ENCODE data around the gene NFATC1.

Gene NFATC1

GRCh38 chr18:79540161-79540903 lies 144.6 kb downstream of the NFATC1 start:
- 90 to 94% methylated on average over 16 of the region's 16 CpGs for WGBS, 2 experiments (ENCODE audit: insufficient coverage in 2 of 2)
- H3K9me3 ChIP-seq (ENCODE audit: control insufficient read depth, low read length), result peaks cover 7% of the 10 kb centered on the region
- no peak overlapping the region for H3K4me3 ChIP-seq (ENCODE audit: extremely low read depth, insufficient read depth, low read length, poor library complexity, severe bottlenecking)
- H3K36me3 ChIP-seq (ENCODE audit: control insufficient read depth, insufficient read depth, low read length), result no peaks in the 10 kb centered on the region
- H3K4me1 ChIP-seq (ENCODE audit: control insufficient read depth, insufficient read depth, low read length, poor library complexity, severe bottlenecking), result peaks cover 7% of the 10 kb centered on the region
- H3K27ac ChIP-seq (ENCODE audit: low read depth, low read length, severe bottlenecking), result no peak overlapping the region

GRCh38 chr18:79540904-79541282 lies 145.2 kb downstream of the NFATC1 start:
- no peaks in the 10 kb centered on the region for H3K36me3 ChIP-seq (ENCODE audit: control insufficient read depth, insufficient read depth, low read length)
- 92 to 96% methylated on average over 7 to 12 of the region's 12 CpGs for WGBS, 2 experiments (ENCODE audit: insufficient coverage in 2 of 2)
- no peak overlapping the region for H3K27ac ChIP-seq (ENCODE audit: low read depth, low read length, severe bottlenecking)
- H3K9me3 ChIP-seq (ENCODE audit: control insufficient read depth, low read length), result peaks cover 7% of the 10 kb centered on the region
- H3K4me3 ChIP-seq (ENCODE audit: extremely low read depth, insufficient read depth, low read length, poor library complexity, severe bottlenecking), result no peak overlapping the region
- peaks cover 7% of the 10 kb centered on the region for H3K4me1 ChIP-seq (ENCODE audit: control insufficient read depth, insufficient read depth, low read length, poor library complexity, severe bottlenecking)

GRCh38 chr18:79542213-79542612 lies 146.5 kb downstream of the NFATC1 start:
- Histone ChIP-seq H3K4me3 (ENCODE audit: extremely low read depth, insufficient read depth, low read length, poor library complexity, severe bottlenecking) (no peak overlapping the region), H3K36me3 (ENCODE audit: control insufficient read depth, insufficient read depth, low read length) (no peaks in the 10 kb centered on the region), H3K27ac (ENCODE audit: low read depth, low read length, severe bottlenecking) (no peak overlapping the region), H3K4me1 (ENCODE audit: control insufficient read depth, insufficient read depth, low read length, poor library complexity, severe bottlenecking) (peaks cover 7% of the 10 kb centered on the region), H3K9me3 (ENCODE audit: control insufficient read depth, low read length) (peaks cover 7% of the 10 kb centered on the region)
- 87 to 91% methylated on average over 2 of the region's 2 CpGs for WGBS, 2 experiments (ENCODE audit: insufficient coverage in 2 of 2)

- WGBS, 2 experiments (ENCODE audit: insufficient coverage in 2 of 2), result 92 to 99% methylated on average over 10 to 14 of the region's 15 CpGs
- no peaks in the 10 kb centered on the region for H3K36me3 ChIP-seq (ENCODE audit: control insufficient read depth, insufficient read depth, low read length)
- H3K4me3 ChIP-seq (ENCODE audit: extremely low read depth, insufficient read depth, low read length, poor library complexity, severe bottlenecking), result no peak overlapping the region
- H3K9me3 ChIP-seq (ENCODE audit: control insufficient read depth, low read length), result peaks cover under 1% of the 10 kb centered on the region
- peaks cover 7% of the 10 kb centered on the region for H3K4me1 ChIP-seq (ENCODE audit: control insufficient read depth, insufficient read depth, low read length, poor library complexity, severe bottlenecking)
- H3K27ac ChIP-seq (ENCODE audit: low read depth, low read length, severe bottlenecking), result peak overlapping the region; percentile 41
These were observed 147.4 kb downstream of the NFATC1 start for GRCh38 chr18:79542876-79543750.

DNA sequence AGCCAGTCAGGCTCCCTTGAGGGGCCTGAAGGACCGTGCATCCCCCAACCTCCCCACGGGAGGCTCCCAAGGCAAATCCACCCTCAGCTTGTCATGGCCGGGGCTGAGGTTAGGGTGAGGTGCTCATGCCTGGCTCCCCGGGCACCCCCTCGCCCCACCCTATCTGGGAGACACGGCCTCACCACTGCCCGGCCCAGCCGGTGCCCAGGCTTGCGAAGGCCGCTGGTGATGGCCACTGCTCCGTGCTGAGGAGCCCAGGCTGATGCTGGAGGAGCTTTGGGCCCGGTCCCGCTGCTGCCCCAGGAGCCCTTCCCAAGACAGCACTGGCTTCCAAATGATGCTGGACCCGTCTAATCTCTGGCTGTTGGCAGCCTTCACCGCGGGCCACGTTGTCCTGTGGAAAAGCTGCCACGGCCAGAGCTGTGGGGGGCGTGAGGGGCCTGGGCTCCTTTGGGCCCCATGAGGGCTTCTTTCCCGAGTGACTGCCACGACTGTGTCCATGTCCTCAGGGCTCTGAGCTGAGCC lies 148.2 kb downstream of the NFATC1 start:
- H3K27ac ChIP-seq (ENCODE audit: low read depth, low read length, severe bottlenecking), result peak overlapping the region; percentile 29
- no peaks in the 10 kb centered on the region for H3K36me3 ChIP-seq (ENCODE audit: control insufficient read depth, insufficient read depth, low read length)
- H3K9me3 ChIP-seq (ENCODE audit: control insufficient read depth, low read length), result peaks cover 7% of the 10 kb centered on the region
- WGBS, 2 experiments (ENCODE audit: insufficient coverage in 2 of 2), result 96% methylated on average over 14 to 19 of the region's 21 CpGs
- H3K4me1 ChIP-seq (ENCODE audit: control insufficient read depth, insufficient read depth, low read length, poor library complexity, severe bottlenecking), result peaks cover 7% of the 10 kb centered on the region
- H3K4me3 ChIP-seq (ENCODE audit: extremely low read depth, insufficient read depth, low read length, poor library complexity, severe bottlenecking), result no peak overlapping the region

GRCh38 chr18:79544386-79544963 lies 148.7 kb downstream of the NFATC1 start:
- Histone ChIP-seq H3K4me3 (ENCODE audit: extremely low read depth, insufficient read depth, low read length, poor library complexity, severe bottlenecking) (no peak overlapping the region), H3K9me3 (ENCODE audit: control insufficient read depth, low read length) (peaks cover 7% of the 10 kb centered on the region), H3K36me3 (ENCODE audit: control insufficient read depth, insufficient read depth, low read length) (no peaks in the 10 kb centered on the region), H3K4me1 (ENCODE audit: control insufficient read depth, insufficient read depth, low read length, poor library complexity, severe bottlenecking) (peaks cover 7% of the 10 kb centered on the region), H3K27ac (ENCODE audit: low read depth, low read length, severe bottlenecking) (no peak overlapping the region)
- 80 to 96% methylated on average over 7 to 8 of the region's 23 CpGs for WGBS, 2 experiments (ENCODE audit: insufficient coverage in 2 of 2)

GRCh38 chr18:79545255-79545654 lies 149.5 kb downstream of the NFATC1 start:
- no peak overlapping the region for H3K4me3 ChIP-seq (ENCODE audit: extremely low read depth, insufficient read depth, low read length, poor library complexity, severe bottlenecking)
- H3K4me1 ChIP-seq (ENCODE audit: control insufficient read depth, insufficient read depth, low read length, poor library complexity, severe bottlenecking), result peaks cover 7% of the 10 kb centered on the region
- H3K27ac ChIP-seq (ENCODE audit: low read depth, low read length, severe bottlenecking), result no peak overlapping the region
- peaks cover 7% of the 10 kb centered on the region for H3K9me3 ChIP-seq (ENCODE audit: control insufficient read depth, low read length)
- no peaks in the 10 kb centered on the region for H3K36me3 ChIP-seq (ENCODE audit: control insufficient read depth, insufficient read depth, low read length)
- WGBS, 2 experiments (ENCODE audit: insufficient coverage in 2 of 2), result 82 to 88% methylated on average over 10 to 14 of the region's 20 CpGs

DNA sequence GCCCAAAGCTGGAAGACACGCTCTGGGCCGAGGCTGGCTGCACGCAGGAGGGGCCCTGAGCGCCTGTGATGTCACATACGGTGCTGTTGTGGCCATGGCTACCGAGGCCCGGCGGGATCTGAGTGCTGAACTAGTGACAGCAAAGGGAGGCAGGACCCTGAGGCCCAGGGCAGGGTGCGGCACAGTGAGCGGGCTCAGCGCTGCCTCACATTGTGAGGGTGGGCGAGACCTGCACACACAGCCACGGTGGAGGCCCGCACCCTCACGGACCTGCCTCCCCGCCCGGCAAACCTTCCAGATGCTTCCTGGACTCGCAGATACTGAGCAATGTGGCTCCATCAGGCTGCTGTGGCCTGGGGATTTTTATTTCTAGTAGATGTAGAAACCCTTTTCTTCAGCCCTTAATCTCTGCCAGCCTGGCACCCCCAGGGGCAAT lies 150.0 kb downstream of the NFATC1 start:
- H3K27ac ChIP-seq (ENCODE audit: low read depth, low read length, severe bottlenecking), result no peak overlapping the region
- peaks cover 7% of the 10 kb centered on the region for H3K4me1 ChIP-seq (ENCODE audit: control insufficient read depth, insufficient read depth, low read length, poor library complexity, severe bottlenecking)
- peaks cover 7% of the 10 kb centered on the region for H3K9me3 ChIP-seq (ENCODE audit: control insufficient read depth, low read length)
- H3K4me3 ChIP-seq (ENCODE audit: extremely low read depth, insufficient read depth, low read length, poor library complexity, severe bottlenecking), result no peak overlapping the region
- H3K36me3 ChIP-seq (ENCODE audit: control insufficient read depth, insufficient read depth, low read length), result no peaks in the 10 kb centered on the region
- 92 to 94% methylated on average over 15 to 16 of the region's 18 CpGs for WGBS, 2 experiments (ENCODE audit: insufficient coverage in 2 of 2)

DNA sequence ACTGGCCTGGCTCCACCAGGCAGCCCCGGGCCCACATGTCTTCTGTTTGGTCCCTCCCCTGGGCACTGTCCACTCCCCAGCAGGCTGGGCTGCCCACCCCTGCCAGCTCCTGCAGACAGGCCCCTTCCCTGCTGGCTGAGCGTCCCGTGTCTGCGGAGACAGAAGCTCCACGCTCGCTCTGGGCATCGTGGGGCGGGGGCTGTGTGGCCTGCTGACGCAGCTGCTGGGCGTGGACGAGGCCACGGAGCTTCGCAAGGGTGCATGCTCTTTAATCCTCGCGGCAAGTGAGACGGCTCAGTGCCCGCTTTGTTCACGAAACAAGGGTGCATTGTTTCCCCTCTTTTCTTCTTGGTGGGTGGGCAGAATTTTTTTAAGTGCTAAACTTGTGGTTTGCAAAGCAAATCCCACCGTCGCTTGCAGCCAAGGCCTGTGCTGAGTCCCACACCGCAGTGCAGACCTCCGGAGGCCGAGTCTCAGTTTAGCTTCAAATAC lies 151.1 kb downstream of the NFATC1 start:
- no peak overlapping the region for H3K27ac ChIP-seq (ENCODE audit: low read depth, low read length, severe bottlenecking)
- H3K4me3 ChIP-seq (ENCODE audit: extremely low read depth, insufficient read depth, low read length, poor library complexity, severe bottlenecking), result no peak overlapping the region
- H3K9me3 ChIP-seq (ENCODE audit: control insufficient read depth, low read length), result peaks cover 7% of the 10 kb centered on the region
- WGBS, 2 experiments (ENCODE audit: insufficient coverage in 2 of 2), result 90 to 93% methylated on average over 23 of the region's 23 CpGs
- H3K4me1 ChIP-seq (ENCODE audit: control insufficient read depth, insufficient read depth, low read length, poor library complexity, severe bottlenecking), result peaks cover 7% of the 10 kb centered on the region
- H3K36me3 ChIP-seq (ENCODE audit: control insufficient read depth, insufficient read depth, low read length), result no peaks in the 10 kb centered on the region

GRCh38 chr18:79547413-79548076 lies 151.8 kb downstream of the NFATC1 start:
- Histone ChIP-seq H3K9me3 (ENCODE audit: control insufficient read depth, low read length) (peaks cover 7% of the 10 kb centered on the region), H3K4me1 (ENCODE audit: control insufficient read depth, insufficient read depth, low read length, poor library complexity, severe bottlenecking) (peaks cover 7% of the 10 kb centered on the region), H3K27ac (ENCODE audit: low read depth, low read length, severe bottlenecking) (no peak overlapping the region), H3K4me3 (ENCODE audit: extremely low read depth, insufficient read depth, low read length, poor library complexity, severe bottlenecking) (no peak overlapping the region), H3K36me3 (ENCODE audit: control insufficient read depth, insufficient read depth, low read length) (no peaks in the 10 kb centered on the region)
- WGBS, 2 experiments (ENCODE audit: insufficient coverage in 2 of 2), result 92 to 96% methylated on average over 31 to 33 of the region's 36 CpGs
